WI38 (cell line): ENCODE measurements around the gene FEM1B.

Experiments
- H3K4me3 ChIP-seq: 2 replicates; pipeline ENCODE4 v1.5.1; 2011; ENCODE audit warnings: low read depth, mild to moderate bottlenecking, control low read depth, low read length
- CTCF ChIP-seq: IDR thresholded peaks from 2 replicates; pipeline ENCODE4 v1.5.1; 2012; ENCODE audit warnings: low read depth, mild to moderate bottlenecking, control low read depth, low read length

FEM1B gene

DNA sequence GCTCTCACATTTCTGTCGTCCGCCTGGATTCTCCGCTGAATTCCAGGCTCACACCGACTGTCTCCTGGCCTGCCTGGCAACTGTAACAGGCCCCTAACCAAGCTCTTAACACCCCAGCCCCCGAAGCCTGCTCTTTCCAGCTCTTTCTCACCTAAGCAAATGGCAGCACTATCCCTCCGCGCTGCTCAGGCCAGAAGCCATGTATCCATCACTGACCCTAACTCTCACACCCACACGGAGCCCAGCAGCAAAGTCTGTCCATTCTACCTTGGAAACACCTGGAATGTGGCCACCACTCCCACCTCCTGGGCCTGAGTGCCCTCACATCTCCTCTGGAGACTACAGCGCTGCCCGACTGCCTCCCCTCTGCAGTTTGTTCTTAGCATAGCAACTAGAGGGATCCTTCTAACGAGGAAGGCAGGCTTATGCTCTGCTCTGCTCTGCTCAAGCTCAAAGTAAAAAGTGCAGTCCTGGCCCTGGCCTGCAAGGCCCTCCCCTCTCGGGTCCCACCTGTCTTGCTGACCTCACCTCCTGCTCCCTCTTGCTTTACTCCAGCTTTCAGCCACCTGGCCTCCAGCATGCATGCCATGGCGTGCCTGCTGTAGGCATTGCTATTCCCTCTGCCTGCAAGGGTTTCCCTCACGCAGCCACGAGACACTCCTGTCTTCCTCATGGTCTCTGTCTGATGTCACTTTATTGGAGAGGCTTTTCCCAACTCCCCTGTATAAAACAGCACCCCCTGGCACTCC is 27.2 kb downstream of the FEM1B start:
- H3K4me3 ChIP-seq: no peak overlapping the region
- no peak for TF ChIP-seq CTCF

DNA sequence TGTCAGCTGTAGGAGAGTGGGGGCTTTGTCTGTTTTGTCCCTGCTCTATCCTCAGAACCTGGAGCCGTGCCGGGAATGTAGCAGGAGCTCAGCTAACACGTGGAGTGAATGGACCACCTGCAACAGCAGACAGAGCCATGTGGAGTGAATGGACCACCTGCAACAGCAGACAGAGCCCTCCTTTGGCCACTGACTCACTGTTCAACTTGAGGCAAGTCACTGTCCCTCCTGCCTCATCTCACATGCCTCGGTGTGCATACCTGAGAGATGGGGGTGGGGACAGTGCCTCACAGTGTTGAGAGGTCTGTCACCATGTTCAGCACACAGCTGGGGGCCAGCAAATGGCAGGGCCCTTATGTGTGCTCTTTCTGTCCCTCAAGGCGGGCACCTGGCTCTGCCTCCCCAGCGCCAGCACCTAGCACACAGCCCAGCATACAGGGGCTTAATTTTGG is 27.9 kb downstream of the FEM1B start:
- H3K4me3 ChIP-seq: no peak overlapping the region
- TF ChIP-seq CTCF: no peak

GRCh38 chr15:68307131-68307928 is 29.8 kb downstream of the FEM1B start:
- no peak for TF ChIP-seq CTCF
- no peak overlapping the region for H3K4me3 ChIP-seq

DNA sequence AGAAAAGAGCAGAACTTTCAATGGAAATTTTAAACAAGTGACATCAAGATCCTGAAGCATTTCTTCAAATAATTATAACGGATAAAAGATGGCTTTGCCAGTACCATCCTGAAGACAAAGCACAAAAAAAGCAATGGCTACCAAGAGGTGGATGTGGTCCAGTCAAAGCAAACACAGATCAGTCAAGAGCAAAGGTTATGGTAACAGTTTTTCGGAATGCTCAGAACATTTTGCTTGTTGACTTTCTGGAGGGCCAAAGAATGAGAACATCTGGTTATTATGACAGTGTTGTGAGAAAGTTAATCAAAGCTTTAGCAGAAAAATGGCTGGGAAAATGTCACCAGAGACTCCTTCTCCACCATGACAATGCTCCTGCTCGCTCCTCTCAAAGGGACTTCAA is 31.5 kb downstream of the FEM1B start:
- no peak for TF ChIP-seq CTCF
- no peak overlapping the region for H3K4me3 ChIP-seq

- no peak for TF ChIP-seq CTCF
- H3K4me3 ChIP-seq: no peak overlapping the region
Measured at GRCh38 chr15:68310178-68310803, 32.7 kb downstream of the FEM1B start.

DNA sequence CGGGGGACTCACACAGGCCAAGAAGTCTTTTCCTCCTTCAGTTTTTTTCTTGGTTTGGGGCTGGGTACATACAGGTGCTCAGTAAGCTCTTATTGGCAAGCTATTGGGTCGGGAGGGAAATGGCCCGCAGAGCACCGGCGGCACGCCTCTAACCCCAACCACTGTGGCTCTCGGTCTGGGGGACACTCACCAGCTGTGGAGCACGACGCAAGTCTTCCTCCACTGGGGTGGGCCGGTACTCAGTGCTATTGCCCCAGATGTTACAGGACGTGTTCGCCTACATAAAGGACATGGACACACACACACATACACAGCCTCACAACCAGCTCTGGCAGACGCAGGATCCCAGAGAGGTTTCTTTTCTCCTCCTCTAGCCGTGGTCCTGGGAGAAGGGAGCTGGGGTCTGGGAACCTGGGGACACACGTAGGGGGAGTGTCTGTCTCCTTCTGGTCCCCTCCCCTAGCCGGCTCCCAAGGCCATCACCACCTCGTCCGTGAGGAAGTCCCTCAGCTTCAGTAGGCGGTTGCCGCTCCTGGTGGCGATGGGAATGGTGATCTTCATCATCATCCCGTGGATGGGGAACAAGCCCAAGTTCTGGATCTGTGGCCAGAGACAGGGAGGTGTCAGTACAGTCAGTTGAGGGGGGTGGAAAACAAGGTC is 33.4 kb downstream of the FEM1B start:
- no peak overlapping the region for H3K4me3 ChIP-seq
- TF ChIP-seq CTCF: no peak
